ENCODE data around the gene SAMD14.
"Not testable (repeated sequence)": the region's sequence is repeated elsewhere in the genome, so short reads cannot be mapped to it uniquely, and the experiment has no call there.

SAMD14 gene

DNA sequence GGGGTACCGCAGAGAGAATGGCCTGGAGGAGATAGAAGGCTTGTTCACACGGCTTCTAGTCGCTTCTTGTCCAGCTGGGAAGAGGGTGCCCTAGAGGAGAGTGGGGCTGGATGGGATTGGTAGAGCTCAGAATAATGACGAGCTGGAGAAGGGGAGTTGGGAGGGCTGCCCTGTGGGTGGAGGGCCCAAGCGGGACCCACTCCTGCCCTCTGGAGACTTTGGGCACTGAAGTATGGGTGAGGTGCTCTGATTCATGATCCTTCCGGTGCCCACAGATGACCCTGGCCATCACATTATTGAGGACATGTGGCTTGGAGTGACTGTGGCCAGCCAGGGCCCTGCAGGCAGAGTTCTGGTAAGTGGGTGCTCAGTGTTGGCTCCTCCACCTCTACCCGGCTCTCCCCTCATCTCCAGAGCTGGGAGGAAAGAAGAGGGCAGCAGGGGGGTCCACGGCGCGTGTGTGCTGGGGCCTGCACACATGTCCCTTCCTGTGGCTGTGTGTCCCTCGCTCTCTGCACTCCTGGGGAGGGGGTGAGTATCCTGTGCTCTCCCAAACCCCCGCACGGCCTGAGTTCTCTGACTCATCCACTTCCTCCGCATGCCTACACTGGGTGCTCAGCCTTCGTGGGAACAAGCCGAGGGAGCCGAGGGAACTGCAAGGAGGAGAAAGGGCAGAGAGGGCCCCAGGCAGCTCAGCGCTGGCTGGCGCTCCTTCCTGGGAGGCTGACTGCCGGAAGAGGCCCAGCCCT is 65.5 kb downstream of the SAMD14 start:
- TF ChIP-seq, protein P1, sequence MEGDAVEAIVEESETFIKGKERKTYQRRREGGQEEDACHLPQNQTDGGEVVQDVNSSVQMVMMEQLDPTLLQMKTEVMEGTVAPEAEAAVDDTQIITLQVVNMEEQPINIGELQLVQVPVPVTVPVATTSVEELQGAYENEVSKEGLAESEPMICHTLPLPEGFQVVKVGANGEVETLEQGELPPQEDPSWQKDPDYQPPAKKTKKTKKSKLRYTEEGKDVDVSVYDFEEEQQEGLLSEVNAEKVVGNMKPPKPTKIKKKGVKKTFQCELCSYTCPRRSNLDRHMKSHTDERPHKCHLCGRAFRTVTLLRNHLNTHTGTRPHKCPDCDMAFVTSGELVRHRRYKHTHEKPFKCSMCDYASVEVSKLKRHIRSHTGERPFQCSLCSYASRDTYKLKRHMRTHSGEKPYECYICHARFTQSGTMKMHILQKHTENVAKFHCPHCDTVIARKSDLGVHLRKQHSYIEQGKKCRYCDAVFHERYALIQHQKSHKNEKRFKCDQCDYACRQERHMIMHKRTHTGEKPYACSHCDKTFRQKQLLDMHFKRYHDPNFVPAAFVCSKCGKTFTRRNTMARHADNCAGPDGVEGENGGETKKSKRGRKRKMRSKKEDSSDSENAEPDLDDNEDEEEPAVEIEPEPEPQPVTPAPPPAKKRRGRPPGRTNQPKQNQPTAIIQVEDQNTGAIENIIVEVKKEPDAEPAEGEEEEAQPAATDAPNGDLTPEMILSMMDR (IDR thresholded peaks at IDR 0.05; ENCODE audit: control insufficient read depth, insufficient read depth, low read depth, low read length, missing control alignments) = no peak
- DNase-seq (ENCODE audit: low read depth) = peak; percentile 85
- H3K4me3 ChIP-seq (ENCODE audit: control insufficient read depth, low read depth, low read length) = no peak overlapping the region

DNA sequence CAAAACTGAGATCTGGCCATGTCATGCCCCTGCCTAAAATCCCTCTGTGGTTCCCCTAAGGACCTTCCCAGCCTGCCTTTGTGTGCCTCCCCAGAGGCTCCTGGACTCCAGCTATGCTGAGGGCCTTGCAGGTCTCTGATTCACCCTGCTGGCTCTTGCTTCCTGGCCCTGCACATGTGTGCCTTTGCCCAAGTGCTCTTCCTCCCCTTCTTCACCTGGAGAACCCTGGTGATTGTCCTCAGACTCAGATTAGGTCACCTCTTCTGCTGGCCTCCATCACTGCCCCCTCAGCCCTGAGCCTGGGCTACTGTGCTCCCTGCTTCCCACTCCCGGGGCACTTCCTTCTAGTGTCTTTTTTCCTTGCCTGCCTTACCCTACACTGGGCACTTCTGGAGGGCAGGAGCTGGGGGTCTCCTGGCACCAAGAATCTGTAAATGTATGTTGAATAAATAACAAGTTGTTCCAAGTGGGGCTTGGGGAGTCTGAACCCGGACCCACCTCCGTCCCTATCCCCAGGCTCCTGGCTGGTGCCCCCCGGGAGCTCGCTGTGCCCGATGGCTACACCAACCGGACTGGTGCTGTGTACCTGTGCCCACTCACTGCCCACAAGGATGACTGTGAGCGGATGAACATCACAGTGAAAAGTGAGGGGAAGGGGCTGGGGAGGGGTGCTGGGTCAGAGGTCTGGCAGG is 66.3 kb downstream of the SAMD14 start:
- DNase-seq (ENCODE audit: low read depth) = no peak
- H3K4me3 ChIP-seq (ENCODE audit: control insufficient read depth, low read depth, low read length) = no peak overlapping the region
- TF ChIP-seq, protein P1 (IDR thresholded peaks at IDR 0.05; ENCODE audit: control insufficient read depth, insufficient read depth, low read depth, low read length, missing control alignments) = no peak

DNA sequence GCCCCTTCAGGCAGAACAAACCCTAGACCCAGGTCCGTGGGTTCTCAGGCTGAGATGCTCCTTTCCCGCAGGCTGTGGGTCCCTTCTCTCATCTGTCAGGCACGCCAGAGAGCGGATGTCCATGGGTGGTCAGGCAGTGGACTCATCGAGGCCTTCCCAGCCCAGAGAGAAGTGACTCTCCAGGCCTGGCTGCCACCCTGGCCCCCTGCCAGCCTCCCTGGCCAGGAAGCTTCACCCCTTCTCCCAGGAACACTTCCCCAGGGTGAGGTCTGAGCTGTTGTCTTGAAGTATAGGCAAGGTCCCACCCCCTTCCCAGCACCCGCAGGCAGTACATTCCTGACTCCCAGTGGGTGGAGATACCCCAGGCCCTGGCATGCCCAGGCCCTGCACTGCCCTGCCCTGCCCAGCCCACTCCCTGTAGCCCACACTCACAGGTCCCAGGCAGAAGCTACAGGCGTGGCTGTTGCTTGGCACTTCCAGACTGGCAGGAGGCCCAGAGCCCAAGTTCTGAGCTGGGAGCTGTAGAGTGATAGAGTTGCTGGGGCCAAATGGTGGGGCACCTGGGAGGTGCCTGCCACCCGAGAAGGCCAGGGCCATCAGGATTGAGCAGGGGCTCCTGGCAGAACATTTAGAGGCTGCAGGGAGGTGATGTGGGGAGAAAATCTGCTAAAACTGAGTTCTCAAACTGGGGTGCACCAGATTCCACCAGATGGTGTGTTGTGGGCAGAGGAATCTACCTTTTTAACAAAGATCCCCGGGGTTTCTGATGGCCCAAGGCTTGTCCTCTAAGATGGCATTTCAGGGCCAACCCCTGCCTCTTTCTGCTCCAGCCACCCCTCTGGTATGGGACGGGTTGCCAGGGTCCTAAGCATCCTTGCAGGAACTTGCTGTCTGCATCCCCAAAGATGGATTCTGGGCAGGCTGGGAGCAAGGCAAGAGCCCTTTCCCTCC is 67.4 kb downstream of the SAMD14 start:
- TF ChIP-seq, protein P1 (IDR thresholded peaks at IDR 0.05; ENCODE audit: control insufficient read depth, insufficient read depth, low read depth, low read length, missing control alignments) = no peak
- peak; percentile 61 for DNase-seq (ENCODE audit: low read depth)
- no peak overlapping the region for H3K4me3 ChIP-seq (ENCODE audit: control insufficient read depth, low read depth, low read length)

DNA sequence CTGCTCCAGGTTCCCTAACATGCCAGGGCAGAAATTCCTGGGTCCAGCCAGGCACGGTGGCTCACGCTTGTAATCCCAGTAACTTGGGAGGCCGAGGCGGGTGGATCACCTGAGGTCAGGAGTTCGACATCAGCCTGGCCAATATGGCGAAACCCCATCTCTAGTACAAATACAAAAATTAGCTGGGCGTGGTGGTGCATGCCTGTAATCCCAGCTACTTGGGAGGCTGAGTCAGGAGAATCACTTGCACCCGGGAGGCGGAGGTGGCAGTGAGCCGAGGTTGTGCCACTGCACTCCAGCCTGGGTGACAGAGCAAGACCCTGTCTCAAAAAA is 68.3 kb downstream of the SAMD14 start:
- not testable (repeated sequence) for DNase-seq (ENCODE audit: low read depth)

DNA sequence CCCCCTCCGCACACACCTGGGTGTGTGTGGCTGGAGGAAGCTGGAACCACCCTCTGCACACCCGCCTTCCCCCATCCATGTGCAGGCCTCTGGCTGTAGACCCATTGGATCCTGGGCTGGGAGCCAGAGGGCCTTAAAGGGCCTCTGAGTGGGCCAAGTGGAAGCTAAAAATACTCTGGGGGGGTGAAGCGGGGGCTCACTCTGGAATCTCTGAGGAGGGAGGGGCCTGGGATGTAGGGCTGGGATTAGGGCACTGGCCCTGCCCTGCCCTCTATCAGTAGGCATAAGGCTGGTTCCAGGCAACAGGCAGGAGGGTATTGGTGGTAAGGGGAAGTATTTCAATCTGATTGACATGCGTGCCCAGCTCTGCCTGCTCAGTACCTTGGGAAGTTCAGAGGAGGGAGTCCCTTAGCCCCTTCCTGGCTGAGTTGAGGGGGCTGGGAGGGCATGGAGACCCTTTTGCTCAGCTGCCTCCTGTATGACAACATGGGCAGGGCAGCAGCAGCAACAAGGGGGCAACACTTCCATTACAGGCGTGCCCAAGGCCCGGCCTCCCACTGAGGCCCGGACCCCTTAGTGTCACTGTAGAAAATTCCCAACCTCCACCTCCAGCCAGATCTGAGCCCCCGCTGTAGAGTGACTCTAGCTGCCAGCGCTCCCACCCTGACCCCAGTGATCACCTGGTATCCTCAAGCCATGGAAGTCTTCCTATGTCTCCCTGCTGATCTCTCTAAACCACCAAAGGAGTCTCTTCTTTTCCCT is 68.8 kb downstream of the SAMD14 start:
- H3K4me3 ChIP-seq (ENCODE audit: control insufficient read depth, low read depth, low read length) = no peak overlapping the region
- no peak for DNase-seq (ENCODE audit: low read depth)
- TF ChIP-seq, protein P1 (IDR thresholded peaks at IDR 0.05; ENCODE audit: control insufficient read depth, insufficient read depth, low read depth, low read length, missing control alignments) = no peak

More for the DNA sequence above, 68.3 kb downstream of the SAMD14 start:
- not testable (repeated sequence) for H3K4me3 ChIP-seq (ENCODE audit: control insufficient read depth, low read depth, low read length)
